ENCODE measurements around the gene HOXD9.

GRCh38 chr2:176114930-176115625, 7.4 kb upstream of the HOXD9 start:
- no peak for TF ChIP-seq CTCF (IDR thresholded peaks at IDR 0.05)
- TF ChIP-seq REST (IDR thresholded peaks at IDR 0.05; ENCODE audit: low read depth, low read length): no peak
- no peak for TF ChIP-seq FOXJ3 (CRISPR knock-in tag; IDR thresholded peaks at IDR 0.05)
